ENCODE measurements around the gene NUDT4B.
"Not testable (repeated sequence)": the region's sequence is repeated elsewhere in the genome, so short reads cannot be mapped to it uniquely, and the experiment has no call there.

The NUDT4B gene

DNA sequence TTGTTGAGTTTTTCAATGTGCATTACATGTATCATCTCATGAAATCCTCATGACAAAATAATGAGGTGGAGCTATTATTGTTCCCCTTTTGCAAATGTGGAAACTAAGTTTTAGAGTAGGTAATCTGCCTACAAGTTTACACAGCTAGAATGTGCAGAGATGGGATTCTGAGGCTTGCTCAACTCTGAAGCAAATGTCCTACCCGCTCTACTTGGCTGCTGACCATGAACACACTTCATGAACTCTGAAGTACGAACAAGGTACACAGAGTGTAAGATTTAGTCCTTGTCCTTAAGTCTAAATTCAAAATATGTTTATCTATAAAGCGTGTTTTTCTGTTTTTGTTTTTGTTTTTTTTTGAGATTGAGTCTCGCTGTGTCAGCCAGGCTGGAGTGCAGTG, 5.4 kb upstream of the NUDT4B start:
- DNase-seq, result not testable (repeated sequence)

DNA sequence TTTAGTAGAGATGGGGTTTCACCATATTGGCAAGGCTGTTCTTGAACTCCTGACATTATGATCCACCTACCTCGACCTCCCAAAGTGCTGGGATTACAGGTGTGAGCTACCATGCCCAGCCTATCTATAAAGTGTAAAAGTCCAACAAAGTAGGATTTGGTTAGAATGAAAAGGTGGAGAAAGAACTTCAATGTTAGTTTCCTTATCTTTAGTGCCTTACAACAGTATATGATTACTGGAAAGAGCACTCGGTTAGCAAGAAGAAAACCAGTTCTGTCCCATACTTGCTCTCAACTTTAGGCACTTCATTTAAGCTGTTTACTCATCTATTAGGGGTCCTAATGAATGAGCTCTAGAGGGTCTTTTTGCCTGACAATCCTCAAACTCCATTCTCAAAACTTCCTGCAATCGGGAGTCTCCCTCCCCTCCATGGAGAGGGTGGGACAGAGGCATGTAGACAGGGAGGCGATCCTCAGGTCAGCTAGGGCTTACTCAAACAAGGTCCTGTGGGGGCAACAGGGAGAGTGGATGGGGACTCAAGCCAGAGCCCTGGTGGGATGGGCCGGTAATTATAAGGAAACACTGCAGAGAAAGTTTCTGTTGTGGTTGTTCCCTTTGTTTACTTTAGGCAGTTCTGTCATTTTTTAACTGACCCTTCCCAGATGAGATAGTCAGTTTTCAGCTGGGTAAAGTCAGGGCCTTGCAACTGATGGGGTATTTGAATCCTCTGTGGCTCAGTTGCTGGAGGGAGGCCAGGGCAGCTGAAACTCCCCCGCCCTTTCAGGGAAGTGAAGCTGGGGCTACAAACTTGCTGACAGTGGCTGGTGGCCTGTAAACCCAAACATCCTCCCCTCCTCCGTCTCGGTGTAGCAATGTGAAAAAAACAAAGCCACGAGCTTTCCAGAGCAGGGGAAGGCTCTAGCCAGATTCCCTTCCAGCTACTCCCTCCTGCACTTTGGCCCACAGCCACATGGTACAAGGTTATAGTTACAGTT, 4.6 kb upstream of the NUDT4B start:
- not testable (repeated sequence) for DNase-seq

DNA sequence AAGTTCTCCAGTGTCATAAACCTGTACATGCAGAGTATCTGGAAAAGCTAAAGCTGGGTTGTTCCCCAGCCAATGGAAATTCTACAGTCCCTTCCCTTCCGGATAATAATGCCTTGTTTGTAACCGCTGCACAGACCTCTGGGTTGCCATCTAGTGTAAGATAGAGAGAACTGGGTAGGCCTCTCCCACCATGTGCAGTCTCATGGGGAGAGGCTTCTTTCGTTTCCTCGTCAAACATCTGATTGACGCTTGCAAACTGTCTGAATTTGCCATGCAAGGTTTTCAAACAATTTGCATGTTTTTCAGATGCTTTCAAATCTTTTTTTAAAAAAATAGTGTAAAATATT, 734 bp downstream of the NUDT4B start:
- not testable (repeated sequence) for DNase-seq

DNA sequence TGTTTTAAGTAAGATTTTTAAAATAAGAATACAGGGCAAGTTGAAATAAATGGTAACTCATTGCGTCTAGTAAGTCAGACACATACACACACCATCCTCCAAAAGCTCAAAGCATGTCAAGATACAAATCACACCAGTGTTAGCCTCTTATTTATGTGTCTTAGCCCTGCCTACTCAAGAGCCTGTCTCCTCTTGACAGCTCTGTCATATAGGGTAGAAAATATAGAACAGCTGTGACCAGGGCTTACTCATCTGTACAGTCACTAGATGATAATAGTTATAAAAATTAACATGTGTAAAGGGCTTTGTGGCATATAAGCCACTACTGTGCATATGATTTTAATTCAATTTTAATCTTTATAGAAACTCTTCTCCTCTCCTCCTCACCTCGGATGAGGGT, 7.7 kb downstream of the NUDT4B start:
- not testable (repeated sequence) for DNase-seq

DNA sequence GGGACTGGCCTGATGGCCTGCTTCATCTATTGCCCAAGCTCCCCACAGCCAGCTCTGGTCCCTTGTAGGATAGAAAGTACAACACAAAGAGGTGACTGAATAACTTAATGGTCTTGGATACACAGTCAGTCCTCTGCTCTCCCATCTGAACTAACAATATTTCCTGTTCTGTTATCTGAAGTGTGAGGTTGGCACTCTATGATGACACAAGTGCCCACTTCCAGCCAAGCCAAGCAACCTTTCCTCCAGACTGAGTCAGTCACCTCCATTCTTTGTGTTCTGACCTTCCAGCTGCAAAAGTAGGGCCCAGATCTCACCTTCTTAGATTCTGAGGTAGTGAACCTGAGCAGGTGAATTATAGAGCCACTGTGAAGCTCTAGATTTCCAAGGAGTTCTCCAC, 8.9 kb downstream of the NUDT4B start:
- DNase-seq, result not testable (repeated sequence)

GRCh38 chr1:148758412-148758811, 9.8 kb downstream of the NUDT4B start:
- not testable (repeated sequence) for DNase-seq

GRCh38 chr1:148758925-148759324, 10.4 kb downstream of the NUDT4B start:
- DNase-seq, result not testable (repeated sequence)

DNA sequence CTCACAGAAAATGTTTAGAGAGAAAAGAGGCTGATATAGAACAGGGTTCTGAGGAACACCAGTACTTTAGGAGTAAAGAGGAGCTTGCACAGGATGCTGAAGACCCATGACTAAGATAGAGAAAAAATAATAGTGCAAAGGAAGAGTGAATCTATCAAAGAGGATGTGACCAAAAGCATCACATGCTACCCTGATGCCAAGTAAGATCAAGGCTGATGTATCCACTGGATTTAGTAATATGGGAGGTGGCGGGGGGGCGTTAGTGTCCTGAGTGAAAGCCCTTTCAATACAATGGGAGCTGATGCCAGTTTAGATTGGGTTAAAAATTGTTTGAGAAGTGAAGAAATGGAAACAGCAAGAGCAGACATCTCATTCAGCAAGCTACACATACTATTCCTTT, 11.2 kb downstream of the NUDT4B start:
- DNase-seq, result not testable (repeated sequence)

DNA sequence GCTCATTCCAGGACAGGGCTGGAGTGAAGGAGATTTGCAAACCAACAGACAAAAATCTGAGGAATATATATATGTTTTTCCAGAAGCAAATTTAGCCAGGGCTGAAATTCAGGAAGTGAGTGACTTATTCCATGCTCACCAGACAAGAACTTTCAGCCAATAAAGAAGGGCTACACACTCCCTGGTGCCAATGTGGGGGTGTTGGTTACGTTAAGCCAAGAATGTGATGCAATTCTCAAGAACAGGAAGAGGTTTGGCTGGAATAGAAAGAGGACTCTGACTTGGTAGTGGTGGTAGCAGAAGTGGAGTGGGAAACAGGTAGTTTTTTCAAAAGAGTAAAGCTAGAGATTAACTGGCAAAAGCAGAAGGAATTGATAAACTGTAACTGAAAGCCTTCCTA, 11.6 kb downstream of the NUDT4B start:
- not testable (repeated sequence) for DNase-seq

DNA sequence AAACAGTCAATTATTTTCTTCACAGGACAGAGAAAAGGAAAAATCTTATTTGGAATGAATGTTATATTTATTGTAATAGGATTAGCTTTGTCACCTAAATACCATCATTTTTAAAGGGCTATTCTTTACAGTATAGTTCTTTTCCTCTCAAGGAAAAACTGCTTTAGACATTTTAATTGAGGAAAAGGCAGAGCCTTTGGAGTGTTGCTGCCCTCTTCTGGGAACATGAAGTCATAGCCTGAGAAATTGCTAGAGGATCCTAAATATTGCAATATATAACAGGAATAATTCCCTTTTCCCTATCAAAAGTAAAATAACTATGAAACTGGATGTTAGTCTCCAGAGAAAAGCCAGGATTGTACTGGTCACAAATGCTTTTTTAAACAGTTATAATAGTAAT, 12.8 kb downstream of the NUDT4B start:
- DNase-seq, result not testable (repeated sequence)

- not testable (repeated sequence) for DNase-seq
Measured at GRCh38 chr1:148765238-148766019, 16.9 kb downstream of the NUDT4B start.

DNA sequence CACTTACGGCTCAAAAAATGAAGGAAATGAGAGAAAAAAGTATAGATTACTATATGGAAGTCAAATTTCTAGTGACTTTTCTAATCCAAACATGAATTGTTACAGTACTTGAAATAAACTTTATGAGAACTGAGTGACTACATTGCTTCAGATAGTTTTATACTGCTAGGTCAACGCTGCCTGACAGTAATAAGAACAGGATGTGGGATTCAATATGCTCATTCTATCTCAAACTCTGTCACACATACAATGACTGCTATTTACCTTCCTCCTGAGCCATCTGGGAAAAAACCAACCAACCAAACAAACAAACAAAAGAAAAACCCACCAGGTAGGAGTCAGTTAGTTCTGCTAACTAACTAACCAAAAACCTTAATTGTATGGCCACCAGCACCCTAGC, 20.0 kb downstream of the NUDT4B start:
- not testable (repeated sequence) for DNase-seq

GRCh38 chr1:148769495-148769894, 20.9 kb downstream of the NUDT4B start:
- DNase-seq, result not testable (repeated sequence)

DNA sequence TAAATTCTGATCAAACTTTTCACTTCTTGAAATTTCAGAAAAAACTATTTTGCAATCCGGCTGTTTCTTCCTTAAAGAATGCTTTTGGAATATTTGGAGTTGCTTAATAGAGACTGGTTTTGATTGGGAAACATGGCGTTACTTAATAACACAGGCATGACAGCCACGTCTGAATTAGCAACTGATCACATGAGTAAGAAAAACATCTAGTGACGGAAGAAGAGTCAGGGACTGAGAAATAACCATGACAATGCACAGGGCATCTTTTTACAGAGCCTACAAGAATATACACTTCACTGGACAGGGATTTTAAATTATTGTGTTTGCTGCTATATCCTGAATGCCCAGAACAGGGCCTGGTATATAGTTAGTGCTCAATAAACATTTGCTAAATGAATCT, 25.1 kb downstream of the NUDT4B start:
- DNase-seq, result not testable (repeated sequence)

DNA sequence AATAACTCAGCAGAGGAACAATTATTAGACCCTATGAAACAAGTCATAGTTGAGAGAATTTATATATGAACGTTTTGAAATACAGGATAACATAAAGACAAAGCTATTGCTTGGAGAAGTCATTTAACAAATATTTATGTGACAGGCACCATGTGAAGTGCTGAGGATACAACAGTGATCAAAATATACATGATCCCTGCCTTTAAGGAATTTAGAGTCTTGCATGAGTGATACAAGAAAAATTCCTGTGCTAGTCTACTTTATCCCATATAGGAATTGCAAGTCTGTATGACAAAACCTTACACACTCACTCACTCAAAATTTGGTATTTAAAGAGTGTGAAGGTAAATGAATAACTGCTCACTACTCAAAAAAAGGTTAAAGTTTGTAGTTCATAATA, 25.5 kb downstream of the NUDT4B start:
- not testable (repeated sequence) for DNase-seq

GRCh38 chr1:148775263-148775662, 26.7 kb downstream of the NUDT4B start:
- not testable (repeated sequence) for DNase-seq

DNA sequence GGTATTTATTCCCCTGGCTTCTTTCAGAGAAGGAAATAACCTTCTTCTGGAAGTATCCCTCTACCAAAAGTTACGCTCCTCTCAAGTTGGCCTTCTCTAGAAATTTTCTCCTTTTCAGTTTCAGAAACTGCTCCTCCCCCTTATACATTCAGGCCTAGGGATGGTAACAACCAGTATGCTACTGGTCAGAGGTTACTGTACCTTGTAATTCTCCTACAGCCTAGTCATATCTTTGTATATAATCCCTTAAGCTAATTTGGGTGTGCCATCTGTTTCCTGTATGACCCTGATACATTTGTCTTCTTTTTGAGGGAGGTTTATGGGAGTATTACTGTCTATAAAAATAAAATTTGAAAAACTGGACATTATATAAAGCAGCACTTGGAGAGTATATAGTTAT, 29.1 kb downstream of the NUDT4B start:
- DNase-seq, result not testable (repeated sequence)

- DNase-seq, result not testable (repeated sequence)
Measured at GRCh38 chr1:148780404-148780803, 31.8 kb downstream of the NUDT4B start.

DNA sequence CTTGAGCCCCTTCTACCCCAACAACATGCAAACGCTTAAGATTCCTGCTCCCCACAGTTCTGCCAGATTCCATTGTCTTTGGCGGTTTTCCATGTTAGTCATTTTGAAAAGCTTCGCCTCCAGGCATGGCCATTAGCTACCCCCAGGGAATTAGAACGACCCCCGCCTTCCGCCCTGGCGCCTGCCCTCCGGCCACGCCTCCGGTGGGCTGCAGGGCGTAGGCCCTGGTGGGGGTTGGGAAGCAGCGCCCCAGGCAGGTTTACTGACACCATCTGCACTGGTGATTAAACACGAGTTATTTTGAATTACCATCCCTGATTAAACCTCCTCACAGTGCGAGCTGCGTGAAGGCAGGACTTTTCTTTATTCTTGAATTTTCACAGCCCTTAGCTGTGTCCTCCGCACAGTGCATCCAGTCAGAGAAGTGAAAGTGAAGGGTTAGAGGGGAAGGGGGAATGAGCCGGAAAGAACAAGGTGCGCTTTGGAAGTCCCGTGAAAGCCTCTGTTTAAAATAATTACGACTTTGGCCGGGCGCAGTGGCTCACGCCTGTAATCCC, 43.0 kb downstream of the NUDT4B start:
- not testable (repeated sequence) for DNase-seq

GRCh38 chr1:148793762-148794332, 45.3 kb downstream of the NUDT4B start:
- DNase-seq, result not testable (repeated sequence)
